ENCODE results near the gene TIGD7. TPM values are rescaled to one million over a fixed set of nuclear protein-coding genes. Genes with fewer than 3 reads are reported as not detected.
"Not testable (repeated sequence)": the region's sequence is repeated elsewhere in the genome, so short reads cannot be mapped to it uniquely, and the experiment has no call there.

Gene TIGD7
- total RNA-seq, 1 donor from 2014 or later = 5.3 TPM

- DNase-seq (ENCODE audit: low spot score) = no peak
These were observed 23.0 kb downstream of the TIGD7 start for GRCh38 chr16:3282103-3282729.

GRCh38 chr16:3281222-3281820 is 23.9 kb downstream of the TIGD7 start:
- DNase-seq (ENCODE audit: low spot score) = no peak

GRCh38 chr16:3276679-3277078 is 28.6 kb downstream of the TIGD7 start:
- no peak for DNase-seq (ENCODE audit: low spot score)

- no peak for DNase-seq (ENCODE audit: low spot score)
These were observed 30.3 kb downstream of the TIGD7 start for GRCh38 chr16:3274947-3275346.

GRCh38 chr16:3274490-3274889 is 30.7 kb downstream of the TIGD7 start:
- no peak for DNase-seq (ENCODE audit: low spot score)

GRCh38 chr16:3271281-3271680 is 33.9 kb downstream of the TIGD7 start:
- not testable (repeated sequence) for DNase-seq (ENCODE audit: low spot score)

GRCh38 chr16:3270718-3271117 is 34.5 kb downstream of the TIGD7 start:
- not testable (repeated sequence) for DNase-seq (ENCODE audit: low spot score)

- DNase-seq (ENCODE audit: low spot score) = no peak
These were observed 36.9 kb downstream of the TIGD7 start for GRCh38 chr16:3268294-3268693.

- DNase-seq (ENCODE audit: low spot score) = no peak
These were observed 38.2 kb downstream of the TIGD7 start for GRCh38 chr16:3266873-3267537.

- DNase-seq (ENCODE audit: low spot score) = peak; percentile 98
These were observed 40.8 kb downstream of the TIGD7 start for GRCh38 chr16:3264137-3265036.

GRCh38 chr16:3262517-3262916 is 42.7 kb downstream of the TIGD7 start:
- no peak for DNase-seq (ENCODE audit: low spot score)

GRCh38 chr16:3259836-3260235 is 45.4 kb downstream of the TIGD7 start:
- DNase-seq (ENCODE audit: low spot score) = no peak

- DNase-seq (ENCODE audit: low spot score) = no peak
These were observed 48.3 kb downstream of the TIGD7 start for GRCh38 chr16:3256866-3257465.

GRCh38 chr16:3256146-3256865 is 48.9 kb downstream of the TIGD7 start, which contains the start of gene MEFV:
Gene MEFV, minus strand, starts transcription at chr16:3256633. Its CDS starts 46 bp downstream, at chr16:3256587.
- no peak for DNase-seq (ENCODE audit: low spot score)

GRCh38 chr16:3254309-3254708 is 50.9 kb downstream of the TIGD7 start:
- DNase-seq (ENCODE audit: low spot score) = no peak

- no peak for DNase-seq (ENCODE audit: low spot score)
These were observed 52.3 kb downstream of the TIGD7 start for GRCh38 chr16:3252967-3253366.

- DNase-seq (ENCODE audit: low spot score) = no peak
These were observed 55.8 kb downstream of the TIGD7 start for GRCh38 chr16:3249451-3249850.

- DNase-seq (ENCODE audit: low spot score) = no peak
These were observed 56.2 kb downstream of the TIGD7 start for GRCh38 chr16:3249020-3249419.

All from ureter (tissue), 1 donor.